HepG2 (cell line): ENCODE measurements around the gene CALY. TPM values are rescaled to one million over a fixed set of nuclear protein-coding genes. Genes with fewer than 3 reads are reported as not detected.
A peak's percentile ranks its signal among the peaks of the same experiment; 100 is the strongest.

Experiments
- ATAC-seq: fragments of 200-7000 bp; cut with Tn5 transposase; 3 replicates; pipeline ENCODE4 v1.9.1; 2020; ENCODE audit warnings: mild to moderate bottlenecking, moderate library complexity
- BruUV-seq: library from RNA; stranded (reverse); fragments of 400-500 nt; replicated peaks from 2 replicates; lab custom pipeline; 2021; lab: Mats Ljungman, UMichigan
- CTCF ChIA-PET: fragments of 300-600 bp; formaldehyde crosslinking; extraction: SDS; loops from one replicate; lab custom pipeline; 2021; ENCODE audit warnings: low total read pairs, inconsistent platforms, low intra/inter-chr PET ratio; lab: Yijun Ruan, JAX
- POLR2A ChIA-PET: fragments of 350-600 bp; sonication (Branson Sonifier 250); formaldehyde crosslinking; loops from one replicate; lab custom pipeline; 2020; ENCODE audit warnings: antibody characterized with exemption, inconsistent platforms; lab: Yijun Ruan, JAX
- DNase-seq: peaks from one replicate; pipeline ENCODE4 v3.0.0-alpha.2; 2015; ENCODE audit warnings: low spot score
- FAIRE-seq: peaks from 3 replicates; lab custom pipeline; 2011; peaks lifted over from hg19 to GRCh38; lab: Jason Lieb, UNC
- H2AFZ ChIP-seq: one replicate; pipeline ENCODE4 v1.6.1; 2011; ENCODE audit warnings: low read length, inconsistent platforms
- H3K27ac ChIP-seq: fragments of 300-600 bp; 3 replicates; pipeline ENCODE4 v1.8.0; 2011; ENCODE audit warnings: mixed run types, mild to moderate bottlenecking, mixed read lengths, low read length, inconsistent platforms; ENCODE audit not compliant: insufficient read depth; ENCODE audit errors: extremely low read length
- H3K27me3 ChIP-seq, 2 experiments: fragments of 200-600 bp in 1 of 2; 2 replicates in 1 of 2; 3 replicates in 1 of 2; pipeline versions ENCODE4 v1.6.0 to v1.8.0; 2011; ENCODE audit warnings: low read length in 2 of 2, mild to moderate bottlenecking in 2 of 2, moderate library complexity in 2 of 2, inconsistent platforms in 1 of 2; ENCODE audit not compliant: insufficient read depth in 2 of 2, control insufficient read depth in 1 of 2
- H3K36me3 ChIP-seq, 2 experiments: fragments of 200-600 bp in 1 of 2; replicated peaks in 1 of 2; 2 replicates in 1 of 2; 3 replicates in 1 of 2; pipeline versions ENCODE4 v1.5.1 to v1.8.0; 2011; ENCODE audit warnings: low read length in 2 of 2, inconsistent platforms in 1 of 2; ENCODE audit not compliant: insufficient read depth in 2 of 2, control insufficient read depth in 1 of 2
- H3K4me1 ChIP-seq: 2 replicates; pipeline ENCODE4 v1.5.1; 2012; ENCODE audit warnings: low read length, inconsistent platforms; ENCODE audit not compliant: insufficient read depth
- H3K4me2 ChIP-seq: 2 replicates; pipeline ENCODE4 v1.6.0; 2011; ENCODE audit warnings: low read depth, low read length, inconsistent platforms
- H3K4me3 ChIP-seq, 3 experiments: fragments of 200-600 bp in 1 of 3; sonication (generic), shearing (Covaris generic) in 1 of 3; replicated peaks in 1 of 3; 2 replicates each; pipeline ENCODE4 v1.5.1; 2011 to 2016; ENCODE audit warnings: low read length in 3 of 3, inconsistent platforms in 2 of 3, low read depth in 2 of 3, mild to moderate bottlenecking in 2 of 3, control low read depth in 1 of 3, mixed read lengths in 1 of 3; ENCODE audit not compliant: insufficient read depth in 1 of 3
- H3K79me2 ChIP-seq: one replicate; pipeline ENCODE4 v1.6.1; 2011; ENCODE audit warnings: low read length, inconsistent platforms; ENCODE audit not compliant: insufficient read depth
- H3K9ac ChIP-seq: 2 replicates; pipeline ENCODE4 v1.6.0; 2011; ENCODE audit warnings: mild to moderate bottlenecking, low read depth, low read length, inconsistent platforms; ENCODE audit not compliant: insufficient read depth
- H3K9me3 ChIP-seq: 2 replicates; pipeline ENCODE4 v1.5.1; 2012; ENCODE audit warnings: mild to moderate bottlenecking, low read length
- H4K20me1 ChIP-seq: 2 replicates; pipeline ENCODE4 v1.6.0; 2011; ENCODE audit warnings: inconsistent platforms, mild to moderate bottlenecking, low read length, moderate library complexity; ENCODE audit not compliant: insufficient read depth
- CAMTA2 ChIP-seq: sonication (generic); formaldehyde crosslinking; IDR thresholded peaks from 2 replicates; pipeline ENCODE4 v1.4.0; 2020; ENCODE audit warnings: mild to moderate bottlenecking, missing genetic modification reagents, borderline replicate concordance
- CHD2 ChIP-seq: IDR thresholded peaks from 2 replicates; pipeline ENCODE4 v1.6.1; 2011; ENCODE audit warnings: low read depth, low read length, improper control_type of control experiment
- FOSL2 ChIP-seq: sonication (generic); formaldehyde crosslinking; IDR thresholded peaks from 2 replicates; pipeline ENCODE4 v1.4.0; 2020; ENCODE audit warnings: missing genetic modification reagents
- MAFG ChIP-seq: sonication (generic); formaldehyde crosslinking; IDR thresholded peaks from 2 replicates; pipeline ENCODE4 v1.5.1; 2020; ENCODE audit warnings: mild to moderate bottlenecking, missing genetic modification reagents
- RNF2 ChIP-seq: fragments of 450-650 bp; conservative IDR thresholded peaks from 2 replicates; pipeline ENCODE4 v1.6.1; 2016; ENCODE audit warnings: low read depth
- STAG1 ChIP-seq: sonication (generic); formaldehyde crosslinking; IDR thresholded peaks from 2 replicates; pipeline ENCODE4 v1.4.0; 2020; ENCODE audit warnings: missing genetic modification reagents
- TBL1XR1 ChIP-seq: fragments of 150-350 bp; IDR thresholded peaks from 2 replicates; pipeline ENCODE4 v1.6.1; 2014; ENCODE audit warnings: borderline replicate concordance, low read length; ENCODE audit not compliant: partially characterized antibody
- ZNF232 ChIP-seq: sonication (generic); formaldehyde crosslinking; IDR thresholded peaks from 2 replicates; pipeline ENCODE4 v1.4.0; 2020; ENCODE audit warnings: missing genetic modification reagents, borderline replicate concordance
- ZNF720 ChIP-seq: sonication (generic); formaldehyde crosslinking; IDR thresholded peaks from 2 replicates; pipeline ENCODE4 v1.4.0; 2020; ENCODE audit warnings: missing genetic modification reagents
- WGBS: methylation state at CpG from one replicate; pipeline ENCODE4 v1.1.6; 2017; ENCODE audit warnings: low lambda C conversion rate; 5-methylcytosine and 5-hydroxymethylcytosine counted together
- in situ Hi-C: cut with HindIII; loops from 2 replicates; pipeline ENCODE4 v1.10.0; 2017; ENCODE audit warnings: low pct_unique_long_range_greater_than_20kb; ENCODE audit not compliant: extremely low pct_ligation_motif_present
- intact Hi-C: fragments of 100-400 bp; cut with micrococcal nuclease; formaldehyde crosslinking; loops from one replicate; pipeline ENCODE4 v1.10.0; 2022; ENCODE audit not compliant: unreplicated experiment
- polyA plus RNA-seq, 8 experiments: library from polyadenylated mRNA; depleted of rRNA in 3 of 8; stranded (reverse) in 7 of 8; unstranded in 1 of 8; fragments of >200 nt; fragmentation: Illumina TruSeq in 4 of 8; extraction: Trizol in 4 of 8; gene quantifications; 2 replicates each; pipeline versions ENCODE4 v1.2.1 to v1.2.3, GENCODE V29; 2011 to 2016; ENCODE audit warnings: low read depth in 4 of 8, missing spikeins in 1 of 8, mixed read lengths in 1 of 8; ENCODE audit not compliant: insufficient read depth in 1 of 8
- total RNA-seq, 5 experiments: library from RNA; depleted of rRNA; stranded (reverse); fragments of >200 nt; fragmentation: Illumina TruSeq; extraction: Trizol; gene quantifications; 2 replicates each; pipeline ENCODE4 v1.2.3, GENCODE V29; 2016; ENCODE audit warnings: low read depth in 1 of 5
- TF ChIP-seq, protein P1 (sequence below): sonication (generic); formaldehyde crosslinking; IDR thresholded peaks from 2 replicates; pipeline ENCODE4 v1.5.0; 2020; ENCODE audit warnings: missing genetic modification reagents
- TF ChIP-seq, protein P2 (sequence below): sonication (generic); formaldehyde crosslinking; IDR thresholded peaks from 2 replicates; pipeline ENCODE4 v1.4.0; 2020; ENCODE audit warnings: missing genetic modification reagents
- TF ChIP-seq, protein P3 (sequence below): sonication (generic); formaldehyde crosslinking; IDR thresholded peaks from 2 replicates; pipeline ENCODE4 v1.4.0; 2020; ENCODE audit warnings: missing genetic modification reagents
- TF ChIP-seq, protein P4 (sequence below): sonication (generic); formaldehyde crosslinking; IDR thresholded peaks from 2 replicates; pipeline ENCODE4 v1.4.0; 2020; ENCODE audit warnings: low read depth, mild to moderate bottlenecking, missing genetic modification reagents
- TF ChIP-seq, protein P5 (sequence below): sonication (generic); formaldehyde crosslinking; IDR thresholded peaks from 2 replicates; pipeline ENCODE4 v1.4.0; 2020; ENCODE audit warnings: missing genetic modification reagents, mild to moderate bottlenecking, borderline replicate concordance

Gene CALY
- total and polyA plus RNA-seq, 2 of the 13 experiments (the other 11 are each of a cell fraction or from before 2014, with no cell fraction given), result 0.08 TPM; not detected in 1

DNA sequence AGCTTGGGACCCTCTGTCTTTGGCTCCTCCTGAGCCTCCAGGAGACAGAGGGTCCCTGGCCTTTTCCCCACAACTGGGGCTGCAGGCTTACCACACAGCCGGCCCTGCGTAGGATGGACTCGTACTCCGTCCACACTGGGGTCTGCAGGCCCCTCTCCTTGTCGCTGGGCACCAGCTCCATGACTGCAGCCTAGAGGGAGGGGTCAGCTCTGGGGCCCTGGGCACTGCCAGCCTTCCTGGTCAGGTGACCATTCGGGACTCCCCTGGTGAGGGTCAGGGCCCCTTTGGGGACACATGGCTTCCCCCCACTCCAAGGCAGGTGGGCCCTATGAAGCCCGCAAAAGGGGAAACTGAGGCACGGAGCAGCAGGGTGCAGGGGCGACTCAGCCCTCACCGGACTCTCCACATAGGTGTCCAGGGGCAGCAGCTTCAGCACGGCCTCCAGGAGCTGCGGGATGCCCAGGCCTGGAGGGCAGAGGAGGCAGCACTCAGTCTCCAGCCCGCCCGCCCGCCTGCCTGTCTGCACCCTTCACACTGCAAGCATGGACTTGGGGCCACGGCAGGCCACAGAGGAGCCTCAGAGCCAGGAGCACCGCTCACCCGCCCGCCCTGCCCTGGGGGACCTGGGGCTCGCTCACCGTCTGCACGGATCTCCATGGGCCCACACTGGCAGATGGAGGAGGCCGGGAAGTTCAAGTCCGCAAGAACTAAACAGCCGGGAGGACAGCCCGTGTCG, 20.0 kb upstream of the CALY start:
- Histone ChIP-seq H3K27ac (peak overlapping the region; percentile 93), H3K9me3 (no peaks in the 10 kb centered on the region), H3K9ac (peak overlapping the region; percentile 92), H3K4me2 (peak overlapping the region; percentile 98), H2AFZ (no peak overlapping the region), H3K4me3 (peak overlapping the region; percentile 72 to 90 (median 86)), H4K20me1 (peaks cover 11% of the 10 kb centered on the region; the same call in 1 of the 2 replicates), H3K27me3 (no peaks in the 10 kb centered on the region), H3K79me2 (peaks cover 12% of the 10 kb centered on the region), H3K4me1 (peaks cover 38% of the 10 kb centered on the region), H3K36me3 (peaks cover 5 to 15% of the 10 kb centered on the region in 2 experiments; a peak in 3 of 5 replicates)
- WGBS, result 3% methylated on average over 5 of the region's 27 CpGs
- ATAC-seq, result peak; percentile 1
- in situ Hi-C loops, result no loop called here
- FAIRE-seq, result no peak
- intact Hi-C loops, result no loop called here
- BruUV-seq, result TSS peak; percentile 33
- POLR2A ChIA-PET, result interaction anchor here (1.0 to 5.8 kb wide), 9 partner anchors 9 to 63 kb away, joined by 3 to 124 read pairs (median 9); partner anchors contain the start of genes ECHS1, PAOX and PRAP1
- DNase-seq, result no peak
- CTCF ChIA-PET, result no interaction called here
- TF ChIP-seq RNF2, result no peak
- TF ChIP-seq, protein P1, sequence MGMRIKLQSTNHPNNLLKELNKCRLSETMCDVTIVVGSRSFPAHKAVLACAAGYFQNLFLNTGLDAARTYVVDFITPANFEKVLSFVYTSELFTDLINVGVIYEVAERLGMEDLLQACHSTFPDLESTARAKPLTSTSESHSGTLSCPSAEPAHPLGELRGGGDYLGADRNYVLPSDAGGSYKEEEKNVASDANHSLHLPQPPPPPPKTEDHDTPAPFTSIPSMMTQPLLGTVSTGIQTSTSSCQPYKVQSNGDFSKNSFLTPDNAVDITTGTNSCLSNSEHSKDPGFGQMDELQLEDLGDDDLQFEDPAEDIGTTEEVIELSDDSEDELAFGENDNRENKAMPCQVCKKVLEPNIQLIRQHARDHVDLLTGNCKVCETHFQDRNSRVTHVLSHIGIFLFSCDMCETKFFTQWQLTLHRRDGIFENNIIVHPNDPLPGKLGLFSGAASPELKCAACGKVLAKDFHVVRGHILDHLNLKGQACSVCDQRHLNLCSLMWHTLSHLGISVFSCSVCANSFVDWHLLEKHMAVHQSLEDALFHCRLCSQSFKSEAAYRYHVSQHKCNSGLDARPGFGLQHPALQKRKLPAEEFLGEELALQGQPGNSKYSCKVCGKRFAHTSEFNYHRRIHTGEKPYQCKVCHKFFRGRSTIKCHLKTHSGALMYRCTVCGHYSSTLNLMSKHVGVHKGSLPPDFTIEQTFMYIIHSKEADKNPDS (CRISPR knock-in tag), result no peak
- no peak for TF ChIP-seq TBL1XR1
- TF ChIP-seq CAMTA2 (CRISPR knock-in tag), result 0 out of 2 replicates have a peak, but pooled peaks have one; percentile 80
- TF ChIP-seq, protein P2, sequence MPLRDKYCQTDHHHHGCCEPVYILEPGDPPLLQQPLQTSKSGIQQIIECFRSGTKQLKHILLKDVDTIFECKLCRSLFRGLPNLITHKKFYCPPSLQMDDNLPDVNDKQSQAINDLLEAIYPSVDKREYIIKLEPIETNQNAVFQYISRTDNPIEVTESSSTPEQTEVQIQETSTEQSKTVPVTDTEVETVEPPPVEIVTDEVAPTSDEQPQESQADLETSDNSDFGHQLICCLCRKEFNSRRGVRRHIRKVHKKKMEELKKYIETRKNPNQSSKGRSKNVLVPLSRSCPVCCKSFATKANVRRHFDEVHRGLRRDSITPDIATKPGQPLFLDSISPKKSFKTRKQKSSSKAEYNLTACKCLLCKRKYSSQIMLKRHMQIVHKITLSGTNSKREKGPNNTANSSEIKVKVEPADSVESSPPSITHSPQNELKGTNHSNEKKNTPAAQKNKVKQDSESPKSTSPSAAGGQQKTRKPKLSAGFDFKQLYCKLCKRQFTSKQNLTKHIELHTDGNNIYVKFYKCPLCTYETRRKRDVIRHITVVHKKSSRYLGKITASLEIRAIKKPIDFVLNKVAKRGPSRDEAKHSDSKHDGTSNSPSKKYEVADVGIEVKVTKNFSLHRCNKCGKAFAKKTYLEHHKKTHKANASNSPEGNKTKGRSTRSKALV (CRISPR knock-in tag), result no peak
- TF ChIP-seq, protein P3, sequence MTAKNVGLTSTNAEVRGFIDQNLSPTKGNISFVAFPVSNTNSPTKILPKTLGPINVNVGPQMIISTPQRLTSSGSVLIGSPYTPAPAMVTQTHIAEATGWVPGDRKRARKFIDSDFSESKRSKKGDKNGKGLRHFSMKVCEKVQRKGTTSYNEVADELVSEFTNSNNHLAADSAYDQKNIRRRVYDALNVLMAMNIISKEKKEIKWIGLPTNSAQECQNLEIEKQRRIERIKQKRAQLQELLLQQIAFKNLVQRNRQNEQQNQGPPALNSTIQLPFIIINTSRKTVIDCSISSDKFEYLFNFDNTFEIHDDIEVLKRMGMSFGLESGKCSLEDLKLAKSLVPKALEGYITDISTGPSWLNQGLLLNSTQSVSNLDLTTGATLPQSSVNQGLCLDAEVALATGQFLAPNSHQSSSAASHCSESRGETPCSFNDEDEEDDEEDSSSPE (CRISPR knock-in tag), result no peak
- TF ChIP-seq, protein P4, sequence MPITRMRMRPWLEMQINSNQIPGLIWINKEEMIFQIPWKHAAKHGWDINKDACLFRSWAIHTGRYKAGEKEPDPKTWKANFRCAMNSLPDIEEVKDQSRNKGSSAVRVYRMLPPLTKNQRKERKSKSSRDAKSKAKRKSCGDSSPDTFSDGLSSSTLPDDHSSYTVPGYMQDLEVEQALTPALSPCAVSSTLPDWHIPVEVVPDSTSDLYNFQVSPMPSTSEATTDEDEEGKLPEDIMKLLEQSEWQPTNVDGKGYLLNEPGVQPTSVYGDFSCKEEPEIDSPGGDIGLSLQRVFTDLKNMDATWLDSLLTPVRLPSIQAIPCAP (CRISPR knock-in tag), result no peak
- no peak for TF ChIP-seq FOSL2 (CRISPR knock-in tag)
- no peak for TF ChIP-seq ZNF232 (CRISPR knock-in tag)
- TF ChIP-seq CHD2, result no peak
- TF ChIP-seq MAFG, result no peak
- TF ChIP-seq, protein P5, sequence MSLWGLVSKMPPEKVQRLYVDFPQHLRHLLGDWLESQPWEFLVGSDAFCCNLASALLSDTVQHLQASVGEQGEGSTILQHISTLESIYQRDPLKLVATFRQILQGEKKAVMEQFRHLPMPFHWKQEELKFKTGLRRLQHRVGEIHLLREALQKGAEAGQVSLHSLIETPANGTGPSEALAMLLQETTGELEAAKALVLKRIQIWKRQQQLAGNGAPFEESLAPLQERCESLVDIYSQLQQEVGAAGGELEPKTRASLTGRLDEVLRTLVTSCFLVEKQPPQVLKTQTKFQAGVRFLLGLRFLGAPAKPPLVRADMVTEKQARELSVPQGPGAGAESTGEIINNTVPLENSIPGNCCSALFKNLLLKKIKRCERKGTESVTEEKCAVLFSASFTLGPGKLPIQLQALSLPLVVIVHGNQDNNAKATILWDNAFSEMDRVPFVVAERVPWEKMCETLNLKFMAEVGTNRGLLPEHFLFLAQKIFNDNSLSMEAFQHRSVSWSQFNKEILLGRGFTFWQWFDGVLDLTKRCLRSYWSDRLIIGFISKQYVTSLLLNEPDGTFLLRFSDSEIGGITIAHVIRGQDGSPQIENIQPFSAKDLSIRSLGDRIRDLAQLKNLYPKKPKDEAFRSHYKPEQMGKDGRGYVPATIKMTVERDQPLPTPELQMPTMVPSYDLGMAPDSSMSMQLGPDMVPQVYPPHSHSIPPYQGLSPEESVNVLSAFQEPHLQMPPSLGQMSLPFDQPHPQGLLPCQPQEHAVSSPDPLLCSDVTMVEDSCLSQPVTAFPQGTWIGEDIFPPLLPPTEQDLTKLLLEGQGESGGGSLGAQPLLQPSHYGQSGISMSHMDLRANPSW (CRISPR knock-in tag), result no peak
- no peak for TF ChIP-seq ZNF720 (CRISPR knock-in tag)
- no peak for TF ChIP-seq STAG1 (CRISPR knock-in tag)
